SW 1271 (cell line): Measurements from ENCODE around the gene THAP2.

ENCODE experiments used
- DNase-seq, 2 experiments: peaks; one replicate each; lab custom pipeline; 2025; lab: John Stamatoyannopoulos, UW

The THAP2 gene

DNA sequence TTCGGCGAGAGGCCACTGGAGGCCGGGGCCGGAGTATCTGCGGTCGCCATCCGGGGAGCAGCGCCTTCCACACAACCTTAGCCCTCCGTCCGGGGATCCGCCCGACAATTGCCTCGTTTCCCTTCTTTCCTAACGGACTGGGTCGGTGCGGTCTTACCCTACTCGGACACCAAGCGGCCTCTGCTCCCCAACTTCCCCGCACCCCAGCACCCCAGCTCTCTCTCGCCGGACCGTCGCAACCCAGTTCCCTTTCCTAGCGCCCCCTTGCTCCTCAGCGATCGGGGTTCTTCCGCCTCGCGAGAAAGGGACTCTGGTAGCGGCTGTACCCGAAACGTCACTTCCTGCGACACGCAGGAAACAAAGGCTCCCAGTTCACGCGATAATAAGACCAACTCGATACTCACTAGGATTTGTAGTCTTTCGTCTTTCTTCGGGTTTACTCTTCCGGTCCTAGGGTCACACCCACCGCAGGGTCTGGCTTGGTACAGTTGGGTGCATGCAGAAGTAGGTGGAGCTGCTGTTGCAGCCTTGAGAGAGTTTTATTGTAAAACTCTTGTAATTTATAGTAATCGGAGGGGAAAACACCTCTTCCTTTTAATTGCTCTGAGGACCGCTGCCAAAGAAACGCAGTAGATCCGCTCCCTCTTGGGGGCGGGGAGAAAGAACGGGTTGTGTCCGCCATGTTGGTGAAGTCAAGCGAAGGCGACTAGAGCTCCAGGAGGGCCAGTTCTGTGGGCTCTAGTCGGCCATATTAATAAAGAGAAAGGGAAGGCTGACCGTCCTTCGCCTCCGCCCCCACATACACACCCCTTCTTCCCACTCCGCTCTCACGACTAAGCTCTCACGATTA is at the start of gene THAP2, which contains the start of gene ZFC3H1:
TSS of gene THAP2 (plus strand) at position 741 of the 850 bp plus-strand sequence. CDS start 209 bp downstream, outside the sequence.
TSS of gene ZFC3H1 (minus strand) at position 288 of the 850 bp plus-strand sequence. CDS start at position 50, 238 bp downstream.
- DNase-seq = peak; percentile 99 to 100

DNA sequence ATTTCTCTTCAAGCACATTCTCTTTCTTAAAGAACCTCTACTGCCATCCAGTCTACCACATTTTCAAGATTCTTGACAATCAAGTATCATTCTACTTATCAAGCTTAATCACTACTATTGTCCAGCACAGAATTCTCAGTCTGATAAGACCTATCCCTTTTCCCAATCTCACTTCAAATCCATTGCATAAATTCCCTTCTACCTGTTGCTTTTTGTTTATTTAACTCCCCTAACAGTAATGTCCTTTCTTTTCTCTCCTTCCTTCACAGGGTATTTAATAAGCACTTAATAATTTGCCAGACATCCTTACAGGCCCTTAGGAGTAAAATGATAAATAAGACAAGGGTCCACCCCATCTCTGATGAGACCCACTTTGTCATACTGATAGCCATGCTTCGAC is 42.2 kb upstream of the THAP2 start:
- DNase-seq = no peak

DNA sequence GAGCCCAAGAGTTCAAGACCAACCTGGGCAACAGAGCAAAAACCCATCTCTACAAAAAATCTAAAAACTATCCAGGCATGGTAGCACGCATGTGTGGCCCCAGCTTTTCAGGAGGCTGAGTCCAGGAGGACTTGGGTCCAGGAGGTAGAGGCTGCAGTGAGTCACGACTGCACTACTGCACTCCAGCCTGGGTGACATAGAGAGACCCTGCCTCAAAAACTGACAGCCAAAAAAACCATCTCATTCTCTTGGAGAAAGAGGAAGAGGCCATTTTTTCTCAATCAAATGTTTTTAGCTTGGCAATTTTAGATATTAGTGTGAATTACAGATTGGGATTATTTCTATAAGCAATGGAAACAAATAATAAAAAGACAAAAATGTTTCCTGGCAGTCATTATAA is 38.6 kb upstream of the THAP2 start:
- no peak for DNase-seq

DNA sequence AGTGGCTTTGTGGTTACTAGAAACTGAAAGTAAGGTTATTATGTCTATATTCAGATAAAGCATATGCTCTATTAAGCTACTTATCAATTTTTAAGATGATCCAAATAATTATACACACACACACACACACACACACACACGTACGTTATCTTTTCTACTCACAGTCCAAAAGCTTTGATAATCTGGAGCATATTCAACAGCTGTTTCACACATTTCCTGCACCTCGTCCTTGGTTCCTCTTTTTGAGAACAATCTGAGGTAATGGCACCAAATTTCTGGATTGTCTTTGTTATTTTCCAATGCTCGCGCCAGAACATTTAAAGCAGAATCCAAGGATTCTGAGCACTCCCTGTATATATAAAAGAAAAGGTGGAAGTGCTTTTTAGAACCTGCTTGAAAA is 38.0 kb upstream of the THAP2 start:
- DNase-seq = no peak

DNA sequence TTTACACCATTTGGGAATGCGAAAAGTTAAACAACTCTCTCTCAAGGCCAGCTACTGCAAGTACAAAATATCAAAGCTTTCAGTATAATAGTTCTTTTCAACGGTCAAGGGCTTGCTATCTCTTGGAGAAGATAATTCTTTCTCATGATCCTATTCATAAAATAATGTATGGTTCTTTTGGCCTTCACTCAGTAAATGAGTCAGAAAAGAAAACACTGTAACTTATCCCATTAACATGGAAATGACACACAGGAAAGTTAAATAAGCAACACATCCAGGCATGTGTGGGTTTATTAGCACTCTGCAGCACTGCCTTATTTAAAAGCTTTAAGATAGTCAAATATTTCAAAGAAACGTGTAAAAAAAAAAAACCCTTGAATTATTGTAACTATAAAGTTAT is 37.3 kb upstream of the THAP2 start:
- DNase-seq = no peak

DNA sequence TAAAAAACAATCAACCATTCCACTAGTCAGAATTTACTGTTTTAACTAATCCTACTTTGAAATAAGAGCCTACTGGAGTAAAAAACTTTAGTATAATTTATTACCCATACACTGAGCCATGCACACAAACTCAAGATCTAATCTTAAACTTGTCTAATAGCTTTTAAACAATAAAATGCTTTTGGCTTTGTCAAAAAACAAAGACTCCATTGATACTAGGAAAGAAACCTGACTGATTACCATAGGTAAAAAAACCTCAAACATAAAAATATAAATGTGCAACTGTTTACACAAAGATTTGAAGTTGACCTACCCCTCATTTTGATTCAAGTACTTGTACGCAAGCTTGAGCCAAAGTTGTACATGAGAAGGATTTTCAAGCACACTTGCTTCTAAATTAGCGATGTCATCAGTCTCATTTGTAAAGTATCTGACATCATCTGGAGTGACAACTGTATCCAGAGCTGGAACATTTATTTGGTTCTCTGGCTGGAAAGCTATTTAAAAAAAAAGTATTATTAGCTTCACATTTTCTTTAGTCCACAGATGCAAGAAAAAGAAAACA is 36.6 kb upstream of the THAP2 start:
- no peak for DNase-seq

DNA sequence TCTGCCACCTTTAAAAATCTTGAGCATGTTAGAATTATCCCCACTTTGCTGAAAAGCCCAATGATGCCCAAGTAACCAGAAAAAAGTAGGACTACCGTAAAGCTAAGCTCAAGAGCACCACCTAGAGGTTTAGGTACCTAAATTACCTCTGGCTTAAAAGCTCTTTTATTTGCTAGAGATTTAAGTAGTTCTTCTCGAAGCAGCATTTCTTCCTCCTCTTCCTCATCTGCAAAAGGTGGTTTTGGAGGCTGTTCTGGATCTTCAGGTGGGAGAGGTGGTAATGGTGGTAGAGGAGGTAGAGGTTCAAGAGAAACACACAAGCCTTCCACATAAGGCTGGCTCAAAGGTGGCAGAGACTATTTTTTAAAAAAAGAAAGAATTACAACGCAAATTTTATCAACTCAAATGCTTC is 27.4 kb upstream of the THAP2 start:
- DNase-seq = peak in 1 of 2 experiments; percentile 59

DNA sequence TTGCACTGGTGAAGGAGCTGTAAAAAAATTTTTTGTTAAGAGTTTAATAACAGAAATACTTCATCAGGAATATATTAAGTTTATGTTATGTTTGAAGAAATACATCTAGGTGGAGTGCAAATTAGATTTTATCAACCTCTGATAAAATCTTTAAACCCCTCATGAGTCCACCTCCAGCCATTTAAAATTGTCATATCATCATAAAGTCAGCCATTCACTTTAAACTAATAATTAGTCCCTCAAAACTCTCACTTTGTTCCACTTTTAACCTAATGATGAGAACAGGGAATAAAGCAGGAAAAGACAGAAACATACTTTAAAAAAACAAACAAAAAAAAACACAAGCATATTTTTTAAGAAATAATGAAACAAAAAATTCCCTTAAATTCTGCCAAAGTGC is 25.6 kb upstream of the THAP2 start:
- no peak for DNase-seq

DNA sequence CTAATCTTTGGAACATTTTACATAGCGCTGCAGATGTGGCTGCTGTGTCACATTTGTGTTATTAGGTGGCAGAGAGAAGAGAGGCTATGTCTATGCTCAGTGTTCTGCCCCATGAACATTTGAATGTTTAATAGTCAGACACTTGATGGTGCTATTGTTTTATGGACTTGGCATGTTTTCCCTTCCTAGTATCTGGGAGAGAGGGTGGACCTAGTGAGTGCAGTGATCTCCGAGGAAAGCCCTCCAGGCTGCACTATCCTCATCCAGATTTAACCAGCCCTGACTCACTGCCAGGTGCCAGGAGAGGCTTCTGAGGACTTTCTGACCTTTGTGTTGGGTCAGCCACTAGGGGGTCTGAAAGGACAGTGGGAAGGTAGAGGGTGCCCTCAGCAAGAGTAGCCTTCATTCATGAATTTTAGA is 24.8 kb upstream of the THAP2 start:
- DNase-seq = peak in 1 of 2 experiments; percentile 8

DNA sequence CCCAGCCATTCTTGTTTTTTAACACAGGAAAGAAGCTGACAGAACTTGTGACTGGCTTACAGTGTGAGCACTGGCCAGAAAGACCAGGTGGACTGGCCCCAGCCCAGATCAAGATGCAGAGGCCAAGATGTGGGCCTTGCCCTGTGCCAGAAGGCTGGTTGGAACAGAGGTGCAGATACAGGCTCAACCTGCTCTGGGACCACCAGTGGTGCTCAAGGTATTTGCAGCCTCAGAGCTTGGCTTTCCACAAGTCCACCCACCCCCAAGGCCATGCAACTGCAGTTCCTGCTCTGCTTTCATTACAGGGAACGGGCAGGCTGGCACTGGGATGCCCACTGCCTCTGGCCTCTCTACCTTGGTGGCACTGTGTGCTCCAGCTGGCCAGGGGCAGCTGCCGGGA is 23.8 kb upstream of the THAP2 start:
- no peak for DNase-seq

DNA sequence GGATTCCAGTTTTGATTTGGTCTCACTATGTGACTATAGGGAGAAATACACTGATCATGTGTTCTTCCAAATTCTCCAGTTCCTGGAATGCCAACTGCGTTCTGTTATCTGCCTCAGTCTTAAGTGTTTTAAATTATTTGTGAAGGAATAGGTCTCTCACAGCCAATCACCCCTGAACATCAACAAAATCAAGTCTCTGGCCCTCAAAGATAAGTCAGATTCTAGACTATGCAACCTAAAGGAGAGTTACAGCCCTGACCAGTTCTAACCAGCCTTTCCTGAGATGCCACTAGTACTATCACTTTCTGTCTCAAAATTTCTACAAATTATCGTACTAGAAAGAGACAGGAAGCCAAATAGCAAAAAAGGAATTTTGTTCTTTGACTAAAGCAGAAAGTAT is 22.7 kb upstream of the THAP2 start:
- no peak for DNase-seq

DNA sequence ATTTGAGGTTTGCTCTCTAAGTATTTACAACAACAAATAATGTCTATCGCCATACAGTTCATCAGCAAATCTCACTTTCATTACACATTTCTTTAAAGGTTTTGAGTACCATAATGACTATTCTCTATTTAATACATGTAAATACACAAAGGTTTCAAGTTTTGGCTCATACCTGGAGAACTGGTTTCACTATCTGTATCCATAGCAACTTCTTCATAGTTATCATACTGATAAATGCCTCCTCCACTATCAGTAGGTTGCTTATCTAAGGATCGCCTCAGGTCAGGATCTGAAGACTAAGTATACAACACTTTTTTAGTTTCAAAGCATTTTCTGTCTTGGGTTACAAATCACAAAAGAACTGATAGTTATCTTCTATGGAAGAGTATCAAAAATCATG is 21.8 kb upstream of the THAP2 start:
- DNase-seq = no peak

DNA sequence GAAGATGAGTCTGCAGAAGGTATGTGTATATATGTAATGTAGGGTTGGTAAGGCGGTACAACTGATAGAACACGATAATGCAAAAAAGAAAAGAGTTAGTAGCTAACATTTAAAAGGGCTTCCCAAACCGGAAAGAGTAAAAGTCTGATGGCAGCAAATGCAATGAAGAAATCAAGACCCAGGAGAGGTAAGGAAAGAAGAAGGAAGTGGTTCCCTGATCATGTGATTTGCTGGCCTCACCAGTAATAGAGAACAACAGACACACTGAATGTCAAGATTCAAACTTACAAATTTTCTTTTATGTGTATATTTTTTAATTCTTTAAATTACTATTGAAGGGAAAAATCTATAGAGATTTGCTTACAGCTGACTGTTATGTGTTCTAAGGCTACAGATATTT is 18.8 kb upstream of the THAP2 start:
- DNase-seq = no peak

DNA sequence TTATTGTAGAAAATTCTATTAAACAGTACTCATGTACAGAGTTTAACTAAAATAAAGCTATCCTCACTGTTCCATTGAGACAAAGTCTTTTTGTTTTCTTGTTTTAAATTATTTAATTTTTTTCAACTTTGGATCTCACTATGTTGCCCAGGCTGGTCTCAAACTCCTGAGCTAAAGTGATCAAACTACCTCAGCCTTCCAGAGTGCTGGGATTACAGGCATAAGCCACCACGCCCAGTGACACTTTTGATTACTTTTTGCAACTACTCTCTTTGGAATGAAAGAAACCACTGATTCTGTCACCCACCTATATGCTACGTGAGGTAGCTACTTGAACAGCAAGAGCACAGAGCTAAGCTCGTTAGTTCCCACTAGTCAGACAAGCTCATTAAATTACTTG is 17.6 kb upstream of the THAP2 start:
- DNase-seq = no peak

DNA sequence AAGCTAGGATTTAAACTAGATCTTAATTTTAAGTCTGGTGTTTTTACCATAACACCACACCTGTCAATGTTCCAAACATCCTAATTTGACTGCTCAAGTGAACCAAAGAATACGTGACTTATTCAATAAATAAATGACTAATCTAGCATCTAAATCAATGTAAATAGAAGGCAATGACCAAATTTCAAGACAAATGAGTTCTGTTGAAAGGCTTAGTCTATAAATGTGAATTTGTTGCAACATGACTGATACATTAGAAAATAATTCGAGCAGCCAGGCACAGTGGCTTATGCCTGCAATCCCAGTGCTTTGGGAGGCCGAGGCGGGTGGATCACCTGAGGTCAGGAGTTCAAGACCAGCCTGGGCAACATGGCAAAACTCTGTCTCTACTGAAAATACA is 15.6 kb upstream of the THAP2 start:
- DNase-seq = no peak

DNA sequence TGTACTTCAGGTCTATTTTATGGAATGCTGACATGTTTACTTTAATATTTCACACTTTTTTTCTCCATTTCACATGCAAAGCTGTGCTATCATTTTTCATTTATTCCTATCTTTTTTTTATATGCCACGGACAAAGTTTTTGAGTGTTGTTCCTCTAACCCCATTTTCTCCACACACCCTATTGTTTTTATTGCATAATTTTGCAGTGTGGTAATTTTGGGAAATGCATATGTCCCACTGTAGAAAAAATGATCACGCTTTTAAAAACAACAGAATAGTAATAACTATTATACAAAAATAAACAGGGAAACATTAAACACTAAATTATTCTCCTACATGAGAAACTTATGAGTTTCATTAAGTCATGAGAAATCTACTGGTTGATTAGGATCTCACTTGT is 14.7 kb upstream of the THAP2 start:
- DNase-seq = no peak

DNA sequence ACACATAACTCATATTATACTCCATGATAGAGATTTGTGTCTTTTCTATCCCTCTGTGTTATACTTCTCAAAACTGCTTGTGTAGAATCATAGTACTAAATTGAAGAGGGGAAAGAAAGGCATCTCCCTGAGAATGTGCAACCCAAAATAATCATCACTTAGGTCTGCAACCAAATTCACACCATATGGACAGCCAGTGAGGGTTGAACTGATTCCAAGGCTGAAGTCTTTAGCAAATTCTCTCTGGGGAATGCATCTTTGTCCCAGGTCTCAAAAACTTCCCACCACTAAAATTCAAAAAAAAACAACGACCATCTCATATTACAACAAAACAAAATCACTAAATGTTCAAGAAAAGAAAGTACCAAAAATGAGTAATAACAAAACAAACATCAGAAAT is 11.4 kb upstream of the THAP2 start:
- no peak for DNase-seq

DNA sequence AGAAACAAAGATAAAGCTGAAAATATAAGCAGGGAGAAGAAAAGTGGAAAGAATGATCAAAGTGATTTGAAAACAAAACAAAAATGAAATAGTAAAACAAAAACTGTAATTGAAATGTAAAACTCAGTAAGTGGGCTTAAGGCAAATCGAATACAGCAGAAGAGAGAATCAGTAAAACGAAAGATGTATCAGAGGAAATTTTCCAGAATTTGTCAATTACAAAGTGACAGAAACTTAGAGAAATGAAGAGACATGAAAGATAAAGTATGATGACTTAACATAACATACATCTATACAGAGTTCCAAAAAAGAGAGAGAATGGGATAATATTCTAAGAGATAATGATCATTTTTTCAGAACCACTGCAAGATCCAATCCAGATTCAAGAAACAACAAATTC is 11.0 kb upstream of the THAP2 start:
- DNase-seq = no peak

DNA sequence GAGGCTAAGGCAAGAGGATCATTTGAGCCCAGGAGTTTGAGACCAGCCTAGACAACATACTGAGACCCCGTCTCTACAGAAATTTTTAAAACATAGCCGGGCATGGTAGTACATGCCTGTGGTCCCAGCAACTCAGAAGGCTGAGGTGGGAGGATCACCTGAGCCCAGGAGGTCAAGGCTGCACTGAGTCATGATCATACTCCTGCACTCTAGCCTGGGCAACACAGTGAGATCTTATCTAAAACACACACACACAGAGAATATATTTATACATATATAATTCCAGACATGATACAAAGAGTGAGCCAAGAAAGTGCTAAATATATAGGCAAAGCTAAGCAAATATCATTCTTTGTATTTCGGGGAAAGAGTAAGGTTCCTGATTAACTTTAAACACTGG is 9.9 kb upstream of the THAP2 start:
- no peak for DNase-seq

DNA sequence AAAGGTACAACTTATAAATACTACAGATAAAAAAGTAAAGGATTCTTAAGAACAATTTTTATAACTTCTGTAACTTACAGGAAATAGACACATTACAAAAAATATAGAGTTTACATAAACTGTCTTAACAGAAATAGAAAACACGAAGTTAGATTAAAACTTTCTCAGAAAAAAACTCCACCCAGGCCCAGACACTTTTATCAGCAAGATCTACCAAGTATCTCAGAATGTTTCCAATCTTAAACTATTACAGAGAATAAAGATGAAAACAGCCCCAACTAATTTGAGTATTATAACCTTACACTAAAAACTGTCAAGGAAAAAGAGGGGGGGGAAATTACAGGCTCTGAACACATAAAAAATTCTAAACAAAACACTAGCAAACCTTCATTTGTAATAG is 8.6 kb upstream of the THAP2 start:
- DNase-seq = no peak

DNA sequence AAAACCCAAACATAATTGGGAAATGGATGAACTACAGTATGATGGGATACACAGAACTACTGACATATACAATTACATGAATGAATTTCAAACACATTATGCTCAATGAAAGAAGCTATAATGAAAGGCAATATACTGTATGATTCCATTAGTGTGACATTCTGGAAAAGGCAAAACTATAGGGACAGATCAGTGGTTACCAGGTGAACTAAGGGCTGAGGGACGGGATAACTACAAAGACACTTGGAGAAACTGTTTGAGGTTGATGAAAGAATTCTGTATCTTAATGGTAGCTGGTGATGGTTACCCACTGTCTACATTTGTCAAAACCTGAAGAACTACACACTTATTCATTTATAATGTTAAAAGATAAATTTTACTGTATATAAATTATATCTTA is 8.2 kb upstream of the THAP2 start:
- DNase-seq = no peak

DNA sequence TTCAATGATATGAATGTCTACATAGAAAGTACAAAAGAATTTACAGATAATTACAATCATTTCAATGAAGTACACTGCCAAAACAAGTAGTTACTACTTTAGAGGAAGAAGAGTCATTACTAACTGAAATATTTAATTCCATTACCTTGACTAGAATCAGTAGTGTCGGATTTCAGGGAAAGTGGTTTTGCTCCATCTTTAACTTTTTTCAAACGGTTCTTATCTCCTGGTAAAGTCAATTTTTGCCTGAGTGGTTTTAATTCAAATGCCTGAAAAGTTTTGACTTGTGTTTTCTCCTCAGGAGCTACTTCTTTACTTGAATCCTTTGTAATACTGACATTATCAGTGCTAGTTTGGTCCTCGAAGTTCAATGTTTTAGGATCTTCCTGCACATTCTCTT is 7.4 kb upstream of the THAP2 start:
- DNase-seq = no peak

DNA sequence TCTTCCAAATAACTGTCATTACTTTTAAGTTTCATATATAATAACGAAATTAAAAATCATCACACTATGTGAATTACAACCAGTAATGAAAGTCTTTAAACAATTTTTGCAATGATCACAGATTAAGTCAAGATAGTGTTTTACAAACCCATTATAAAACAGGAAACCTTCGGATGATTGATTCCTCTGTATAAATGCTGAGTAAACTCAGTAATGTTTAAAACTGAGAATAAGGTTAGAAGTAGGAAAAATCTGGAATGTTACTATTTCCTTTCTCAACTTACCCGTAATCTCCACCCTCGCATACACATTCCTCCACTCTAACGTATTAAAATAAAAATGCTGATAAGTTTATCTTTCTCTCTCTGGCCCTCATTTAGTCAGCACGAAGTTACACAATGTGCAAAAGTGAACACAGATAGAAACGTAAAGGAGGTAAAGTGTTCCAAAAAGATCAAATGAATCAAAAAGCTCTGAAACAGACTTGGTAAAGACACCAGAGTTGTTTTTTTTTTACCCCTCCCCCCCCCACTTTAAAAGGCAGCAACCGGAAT is 2.0 kb upstream of the THAP2 start:
- no peak for DNase-seq
